Ascending aorta (tissue), 2 donors: ENCODE data around the gene PRRT2. TPM values are rescaled to one million over a fixed set of nuclear protein-coding genes. Genes with fewer than 3 reads are reported as not detected.

ENCODE experiments used
- DNase-seq, 2 donors: peaks; one replicate each; pipeline ENCODE4 v3.0.0-alpha.2; 2019; ENCODE audit warnings: low spot score in 2 of 2
- H3K27ac ChIP-seq, 2 donors: fragments of 200-600 bp; sonication (generic); one replicate each; pipeline ENCODE4 v1.5.1; 2016 to 2017; ENCODE audit warnings: mild to moderate bottlenecking in 1 of 2
- H3K27me3 ChIP-seq: fragments of 200-600 bp; sonication (generic); one replicate; pipeline ENCODE4 v1.5.1; 2017
- H3K36me3 ChIP-seq, 2 donors: fragments of 200-600 bp; sonication (generic); one replicate each; pipeline ENCODE4 v1.5.1; 2016
- H3K4me1 ChIP-seq, 2 donors: fragments of 200-600 bp; sonication (generic); one replicate each; pipeline ENCODE4 v1.5.1; 2016 to 2017; ENCODE audit warnings: mild to moderate bottlenecking in 1 of 2
- H3K4me3 ChIP-seq, 2 donors: fragments of 200-600 bp; sonication (generic); one replicate each; pipeline ENCODE4 v1.5.1; 2016 to 2017; ENCODE audit warnings: mild to moderate bottlenecking in 1 of 2
- H3K9me3 ChIP-seq, 2 donors: fragments of 200-600 bp; sonication (generic); one replicate each; pipeline ENCODE4 v1.5.1; 2016
- CTCF ChIP-seq, 3 experiments: fragments of 200-600 bp in 2 of 3; fragments of 450-650 bp in 1 of 3; sonication (generic) in 2 of 3; IDR thresholded peaks; one replicate each; pipeline ENCODE4 v1.5.1; 2016 to 2019; ENCODE audit warnings: antibody characterized with exemption in 3 of 3, mild to moderate bottlenecking in 1 of 3, moderate library complexity in 1 of 3
- intact Hi-C: fragments of 100-400 bp; cut with DNase I; formaldehyde crosslinking; loops from one replicate; pipeline ENCODE4 v1.15.1; 2023
- total RNA-seq: library from RNA; depleted of rRNA; stranded (reverse); fragments of >200 nt; gene quantifications from one replicate; pipeline ENCODE4 v1.1.0, GENCODE V29; 2016

The PRRT2 gene
- total RNA-seq, 1 donor from 2014 or later = 5.0 TPM

GRCh38 chr16:29806641-29807425 is 5.2 kb upstream of the PRRT2 start:
- peak overlapping the region; percentile 88 to 94 for H3K27ac ChIP-seq
- no peak for TF ChIP-seq CTCF (IDR thresholded peaks at IDR 0.05)
- no peak for DNase-seq
- H3K36me3 ChIP-seq = peaks cover 14 to 19% of the 10 kb centered on the region in 2 donors
- H3K27me3 ChIP-seq = no peaks in the 10 kb centered on the region
- H3K9me3 ChIP-seq = no peaks in the 10 kb centered on the region
- peaks cover 18 to 34% of the 10 kb centered on the region in 2 donors for H3K4me1 ChIP-seq
- H3K4me3 ChIP-seq = peak overlapping the region; percentile 64 to 75
- intact Hi-C loops = loop anchor here (1.0 to 10.0 kb wide), 7 partner anchors 9 to 1648 kb away; partner anchors contain the start of genes ALDOA, ARMC5, HIRIP3 and INO80E

- H3K9me3 ChIP-seq = no peaks in the 10 kb centered on the region
- peak overlapping the region; percentile 64 to 75 for H3K4me3 ChIP-seq
- intact Hi-C loops = loop anchor here (1.0 to 10.0 kb wide), 7 partner anchors 9 to 1647 kb away; partner anchors contain the start of genes ALDOA, ARMC5, HIRIP3 and INO80E
- no peaks in the 10 kb centered on the region for H3K27me3 ChIP-seq
- peak overlapping the region; percentile 88 to 94 for H3K27ac ChIP-seq
- peaks cover 18 to 36% of the 10 kb centered on the region in 2 donors for H3K4me1 ChIP-seq
- peak; percentile 48 to 59 (median 55) for TF ChIP-seq CTCF (IDR thresholded peaks at IDR 0.05)
- H3K36me3 ChIP-seq = peaks cover 14 to 19% of the 10 kb centered on the region in 2 donors
- peak; percentile 69 to 93 for DNase-seq
Observed at GRCh38 chr16:29807426-29808218, 4.4 kb upstream of the PRRT2 start.

- peak overlapping the region; percentile 88 to 94 for H3K27ac ChIP-seq
- H3K4me1 ChIP-seq = peaks cover 18 to 43% of the 10 kb centered on the region in 2 donors
- intact Hi-C loops = loop anchor here (5.0 to 10.0 kb wide), 5 partner anchors 119 to 1646 kb away; partner anchors contain the start of genes ALDOA, ARMC5, HIRIP3 and INO80E
- H3K36me3 ChIP-seq = peaks cover 14 to 19% of the 10 kb centered on the region in 2 donors
- DNase-seq = no peak
- H3K27me3 ChIP-seq = no peaks in the 10 kb centered on the region
- TF ChIP-seq CTCF (IDR thresholded peaks at IDR 0.05) = no peak
- H3K9me3 ChIP-seq = no peaks in the 10 kb centered on the region
- peak overlapping the region; percentile 64 to 75 for H3K4me3 ChIP-seq
Observed at GRCh38 chr16:29808219-29808900, 3.6 kb upstream of the PRRT2 start.

GRCh38 chr16:29809031-29809747 is 2.8 kb upstream of the PRRT2 start:
- H3K4me1 ChIP-seq = peaks cover 18 to 49% of the 10 kb centered on the region in 2 donors
- peak overlapping the region; percentile 88 to 94 for H3K27ac ChIP-seq
- peak overlapping the region; percentile 64 to 75 for H3K4me3 ChIP-seq
- H3K9me3 ChIP-seq = no peaks in the 10 kb centered on the region
- H3K27me3 ChIP-seq = no peaks in the 10 kb centered on the region
- TF ChIP-seq CTCF (IDR thresholded peaks at IDR 0.05) = no peak
- no peak for DNase-seq
- intact Hi-C loops = loop anchor here (5.0 to 10.0 kb wide), 5 partner anchors 118 to 1646 kb away; partner anchors contain the start of genes ALDOA, ARMC5, HIRIP3 and INO80E
- peaks cover 14 to 19% of the 10 kb centered on the region in 2 donors for H3K36me3 ChIP-seq
